ENCODE results near the gene GNB1L.

- TF ChIP-seq ZNF274 (IDR thresholded peaks at IDR 0.05; ENCODE audit: low read depth, low read length) (no peak), YY1 (IDR thresholded peaks at IDR 0.05; ENCODE audit: insufficient read depth, insufficient read length) (no peak), SUZ12 (IDR thresholded peaks at IDR 0.05; ENCODE audit: extremely low read depth, insufficient read depth, insufficient read length) (no peak)
Observed at GRCh38 chr22:19822301-19823117, 32.2 kb downstream of the GNB1L start.

Data from NT2/D1 (cell line).